ENCODE data around the gene GOLGB1. TPM values are rescaled to one million over a fixed set of nuclear protein-coding genes. Genes with fewer than 3 reads are reported as not detected.

GOLGB1 gene
- total and polyA plus RNA-seq, 2 of the 4 experiments (the other 2 are of a cell fraction): 13.3 to 30.3 TPM

DNA sequence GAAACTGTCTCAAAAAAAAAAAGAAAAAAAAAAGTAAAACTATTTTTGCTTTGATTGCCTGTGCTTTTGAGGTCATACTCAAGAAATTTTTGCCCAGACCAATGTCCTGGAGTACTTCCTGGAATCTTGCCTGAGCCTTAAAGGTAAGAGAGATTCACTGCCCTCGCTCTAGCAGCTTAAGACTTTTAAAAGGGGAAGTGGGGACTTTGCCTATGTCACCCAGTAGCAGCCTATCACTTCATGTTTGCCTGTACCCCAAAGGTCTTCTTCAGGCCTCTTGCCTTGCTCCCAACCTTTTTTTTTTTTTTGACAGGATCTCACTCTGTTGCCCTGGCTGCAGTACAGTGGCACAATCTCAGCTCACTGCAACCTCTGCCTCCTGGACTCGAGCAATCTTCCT lies 18.9 kb upstream of the GOLGB1 start:
- in situ Hi-C loops (cut with MboI; ENCODE audit: low sequenced_read_pairs) (no loop called here), intact Hi-C loops (cut with micrococcal nuclease) (no loop called here), dilution Hi-C loops (cut with HindIII; ENCODE audit: low sequenced_read_pairs, unreplicated experiment) (no loop called here)
- Histone ChIP-seq H3K4me3 (ENCODE audit: insufficient read depth, low read depth, low read length) (no peak overlapping the region), H3K9me3 (ENCODE audit: control insufficient read depth, insufficient read depth, low read length) (no peaks in the 10 kb centered on the region), H3K18ac (ENCODE audit: low read depth, low read length) (no peak overlapping the region), H2AK5ac (ENCODE audit: low read depth, low read length) (no peak overlapping the region), H4K91ac (ENCODE audit: insufficient read depth, low read depth, low read length) (no peak overlapping the region), H4K5ac (ENCODE audit: low read depth, low read length) (no peak overlapping the region), H2AK9ac (replicated peaks; ENCODE audit: low read depth, low read length, poor library complexity) (no peak overlapping the region), H3K14ac (replicated peaks; ENCODE audit: low read depth, low read length) (no peak overlapping the region), H2BK15ac (ENCODE audit: low read depth, low read length) (no peak overlapping the region), H3K36me3 (ENCODE audit: control insufficient read depth, insufficient read depth, low read length) (peaks cover 11% of the 10 kb centered on the region), H3K4ac (ENCODE audit: low read depth, low read length) (no peak overlapping the region), H4K20me1 (ENCODE audit: insufficient read depth, low read length) (no peaks in the 10 kb centered on the region), H3K4me2 (ENCODE audit: low read depth, low read length) (no peak overlapping the region), H2AFZ (replicated peaks; ENCODE audit: low read length, poor library complexity) (no peak overlapping the region), H3K27ac (ENCODE audit: insufficient read depth, low read length) (no peak overlapping the region), H2BK5ac (ENCODE audit: low read depth, low read length, poor library complexity, severe bottlenecking) (no peak overlapping the region), H3K4me1 (ENCODE audit: control insufficient read depth, insufficient read depth, low read length) (no peaks in the 10 kb centered on the region), H2BK120ac (ENCODE audit: low read depth, low read length) (no peak overlapping the region), H4K8ac (ENCODE audit: low read depth in 2 of 2, low read length in 2 of 2) (no peak overlapping the region), H3K27me3 (ENCODE audit: control insufficient read depth, insufficient read depth, low read length) (no peaks in the 10 kb centered on the region), H3K79me1 (ENCODE audit: low read depth in 1 of 2, low read length in 2 of 2) (no peaks in the 10 kb centered on the region), H3K23ac (ENCODE audit: low read depth, low read length) (no peak overlapping the region), H3K56ac (ENCODE audit: extremely low read depth, insufficient read depth, low read length) (no peak overlapping the region), H3K9ac (ENCODE audit: low read depth, low read length) (no peak overlapping the region), H3K9me1 (ENCODE audit: insufficient read depth, low read length) (no peaks in the 10 kb centered on the region), H2BK20ac (ENCODE audit: low read depth, low read length) (no peak overlapping the region)
- POLR2A ChIA-PET (ENCODE audit: unreplicated experiment): no interaction called here
- CTCF ChIA-PET: no interaction called here
- no CpG with 5 or more reads among the region's 2 CpGs for WGBS, 2 experiments (ENCODE audit: extremely low coverage in 2 of 2, insufficient read length in 1 of 2)
- TF ChIP-seq RFX5 (IDR thresholded peaks at IDR 0.05; ENCODE audit: low read depth, low read length): no peak
- BruUV-seq (replicated peaks): no TSS peak
- no peak for DNase-seq
- ATAC-seq (ENCODE audit: low read depth): no peak
